Measurements from ENCODE around the gene TCEANC.

Gene TCEANC

DNA sequence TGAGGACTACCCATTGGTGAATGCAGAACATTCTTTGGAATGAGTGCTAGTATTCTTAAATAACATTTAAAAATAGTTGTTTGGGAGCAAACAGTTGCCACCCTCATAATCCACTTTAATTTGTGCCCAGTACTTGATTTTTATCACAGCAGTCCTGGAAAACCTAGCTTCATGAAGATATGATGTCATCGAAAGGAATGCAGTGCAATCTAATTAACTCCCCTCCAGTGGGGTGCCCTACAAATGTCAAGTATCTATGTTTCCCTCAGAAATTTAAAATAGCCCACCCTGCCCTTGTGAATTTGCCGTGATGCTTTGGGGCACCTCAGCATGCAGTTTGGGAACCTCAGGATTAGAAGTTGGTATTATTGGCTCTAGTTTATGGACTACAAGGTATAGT lies 41.4 kb downstream of the TCEANC start (continued):
- TF ChIP-seq CTCF (tag by site-specific recombination; IDR thresholded peaks at IDR 0.05) (no peak), ATF2 (tag by site-specific recombination; IDR thresholded peaks at IDR 0.05; ENCODE audit: low read depth) (peak; percentile 91), ZNF18 (tag by site-specific recombination; IDR thresholded peaks at IDR 0.05) (no peak), INSM2 (tag by site-specific recombination; IDR thresholded peaks at IDR 0.05) (peak; percentile 49; the same call in 1 of the 2 replicates), SP7 (tag by site-specific recombination; IDR thresholded peaks at IDR 0.05) (peak; percentile 52), ZSCAN5A (tag by site-specific recombination; IDR thresholded peaks at IDR 0.05) (no peak)
- TF ChIP-seq, protein P1, sequence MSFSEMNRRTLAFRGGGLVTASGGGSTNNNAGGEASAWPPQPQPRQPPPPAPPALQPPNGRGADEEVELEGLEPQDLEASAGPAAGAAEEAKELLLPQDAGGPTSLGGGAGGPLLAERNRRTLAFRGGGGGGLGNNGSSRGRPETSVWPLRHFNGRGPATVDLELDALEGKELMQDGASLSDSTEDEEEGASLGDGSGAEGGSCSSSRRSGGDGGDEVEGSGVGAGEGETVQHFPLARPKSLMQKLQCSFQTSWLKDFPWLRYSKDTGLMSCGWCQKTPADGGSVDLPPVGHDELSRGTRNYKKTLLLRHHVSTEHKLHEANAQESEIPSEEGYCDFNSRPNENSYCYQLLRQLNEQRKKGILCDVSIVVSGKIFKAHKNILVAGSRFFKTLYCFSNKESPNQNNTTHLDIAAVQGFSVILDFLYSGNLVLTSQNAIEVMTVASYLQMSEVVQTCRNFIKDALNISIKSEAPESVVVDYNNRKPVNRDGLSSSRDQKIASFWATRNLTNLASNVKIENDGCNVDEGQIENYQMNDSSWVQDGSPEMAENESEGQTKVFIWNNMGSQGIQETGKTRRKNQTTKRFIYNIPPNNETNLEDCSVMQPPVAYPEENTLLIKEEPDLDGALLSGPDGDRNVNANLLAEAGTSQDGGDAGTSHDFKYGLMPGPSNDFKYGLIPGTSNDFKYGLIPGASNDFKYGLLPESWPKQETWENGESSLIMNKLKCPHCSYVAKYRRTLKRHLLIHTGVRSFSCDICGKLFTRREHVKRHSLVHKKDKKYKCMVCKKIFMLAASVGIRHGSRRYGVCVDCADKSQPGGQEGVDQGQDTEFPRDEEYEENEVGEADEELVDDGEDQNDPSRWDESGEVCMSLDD (tag by site-specific recombination; IDR thresholded peaks at IDR 0.05) = 0 out of 2 replicates have a peak, but pooled peaks have one; percentile 25

DNA sequence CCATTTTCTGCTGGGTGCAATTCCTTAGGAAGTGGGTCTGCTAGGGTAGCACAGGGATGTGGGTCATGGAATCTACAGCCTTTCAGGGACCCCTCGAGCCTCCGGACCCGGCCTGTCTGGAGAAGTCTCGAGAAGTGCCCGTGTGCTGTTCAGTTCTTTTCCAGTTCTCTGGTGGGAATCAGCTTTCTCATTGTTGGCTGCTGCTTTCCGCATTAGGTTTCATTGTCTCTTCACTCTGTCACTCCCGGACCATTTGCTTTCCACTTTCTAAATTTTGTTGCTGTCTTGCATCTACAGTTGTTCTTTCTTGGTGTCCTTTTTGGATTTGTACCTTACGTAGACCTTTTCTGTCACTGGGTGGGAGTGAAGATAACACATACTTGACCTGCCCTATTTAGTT lies 42.0 kb downstream of the TCEANC start:
- TF ChIP-seq PRDM1 (tag by site-specific recombination; IDR thresholded peaks at IDR 0.05) (peak; percentile 80; the same call in 1 of the 2 replicates), ZNF596 (tag by site-specific recombination; IDR thresholded peaks at IDR 0.05) (no peak)
- Histone ChIP-seq H3K27ac (ENCODE audit: extremely low read depth, low read depth, low read length) (no peak overlapping the region), H3K9me3 (ENCODE audit: control insufficient read depth, insufficient read depth, low read depth, low read length) (no peaks in the 10 kb centered on the region), H3K4me3 (ENCODE audit: low read depth, low read length) (no peak overlapping the region), H3K4me1 (ENCODE audit: control insufficient read depth, insufficient read depth, low read length) (peaks cover 41% of the 10 kb centered on the region), H3K36me3 (ENCODE audit: control insufficient read depth in 2 of 2, insufficient read depth in 1 of 2, low read length in 2 of 2) (peaks cover 0 to 2% of the 10 kb centered on the region in 2 experiments; a peak in 1 of 3 replicates)
- POLR2A ChIA-PET = interaction anchor here (0.7 to 6.8 kb wide), 4 partner anchors 26 to 42 kb away, joined by 3 to 46 read pairs (median 16); partner anchors contain the start of genes OFD1, TCEANC and TRAPPC2
- CTCF ChIA-PET = interaction anchor here (1.4 to 1.6 kb wide), 2 partner anchors 39 to 188 kb away, joined by 3 to 4 read pairs; partner anchors contain the start of genes OFD1 and TRAPPC2

DNA sequence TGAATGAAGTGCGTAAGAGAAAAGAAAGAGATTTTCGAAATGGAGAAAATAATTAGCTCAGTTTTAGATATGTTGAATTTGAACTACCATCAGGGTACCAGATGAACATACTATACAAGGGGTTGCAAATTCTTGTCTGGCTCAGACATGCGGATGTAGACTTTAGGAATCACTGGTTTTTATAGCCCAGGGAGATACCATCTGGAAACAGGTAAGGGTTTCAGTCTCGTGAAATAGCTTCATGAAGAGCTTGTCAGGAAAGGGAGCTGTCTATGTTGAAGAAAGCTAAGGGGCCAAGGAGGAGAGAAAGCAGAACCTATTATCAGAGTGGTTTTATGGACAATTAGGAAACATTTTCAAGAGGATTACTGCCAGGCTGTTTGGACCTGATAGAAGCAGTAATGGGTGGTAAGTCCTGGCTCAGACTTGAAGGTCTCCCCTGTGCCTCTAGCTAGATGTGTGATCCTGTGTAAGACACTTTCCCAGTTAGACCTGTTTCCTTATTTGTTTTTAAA lies 42.7 kb downstream of the TCEANC start:
- no peaks in the 10 kb centered on the region for H3K9me3 ChIP-seq (ENCODE audit: control insufficient read depth, insufficient read depth, low read depth, low read length)
- no peak overlapping the region for H3K27ac ChIP-seq (ENCODE audit: extremely low read depth, low read depth, low read length)
- H3K36me3 ChIP-seq (ENCODE audit: control insufficient read depth in 2 of 2, insufficient read depth in 1 of 2, low read length in 2 of 2) = peaks cover 0 to 5% of the 10 kb centered on the region in 2 experiments; a peak in 1 of 3 replicates
- TF ChIP-seq, protein P2, sequence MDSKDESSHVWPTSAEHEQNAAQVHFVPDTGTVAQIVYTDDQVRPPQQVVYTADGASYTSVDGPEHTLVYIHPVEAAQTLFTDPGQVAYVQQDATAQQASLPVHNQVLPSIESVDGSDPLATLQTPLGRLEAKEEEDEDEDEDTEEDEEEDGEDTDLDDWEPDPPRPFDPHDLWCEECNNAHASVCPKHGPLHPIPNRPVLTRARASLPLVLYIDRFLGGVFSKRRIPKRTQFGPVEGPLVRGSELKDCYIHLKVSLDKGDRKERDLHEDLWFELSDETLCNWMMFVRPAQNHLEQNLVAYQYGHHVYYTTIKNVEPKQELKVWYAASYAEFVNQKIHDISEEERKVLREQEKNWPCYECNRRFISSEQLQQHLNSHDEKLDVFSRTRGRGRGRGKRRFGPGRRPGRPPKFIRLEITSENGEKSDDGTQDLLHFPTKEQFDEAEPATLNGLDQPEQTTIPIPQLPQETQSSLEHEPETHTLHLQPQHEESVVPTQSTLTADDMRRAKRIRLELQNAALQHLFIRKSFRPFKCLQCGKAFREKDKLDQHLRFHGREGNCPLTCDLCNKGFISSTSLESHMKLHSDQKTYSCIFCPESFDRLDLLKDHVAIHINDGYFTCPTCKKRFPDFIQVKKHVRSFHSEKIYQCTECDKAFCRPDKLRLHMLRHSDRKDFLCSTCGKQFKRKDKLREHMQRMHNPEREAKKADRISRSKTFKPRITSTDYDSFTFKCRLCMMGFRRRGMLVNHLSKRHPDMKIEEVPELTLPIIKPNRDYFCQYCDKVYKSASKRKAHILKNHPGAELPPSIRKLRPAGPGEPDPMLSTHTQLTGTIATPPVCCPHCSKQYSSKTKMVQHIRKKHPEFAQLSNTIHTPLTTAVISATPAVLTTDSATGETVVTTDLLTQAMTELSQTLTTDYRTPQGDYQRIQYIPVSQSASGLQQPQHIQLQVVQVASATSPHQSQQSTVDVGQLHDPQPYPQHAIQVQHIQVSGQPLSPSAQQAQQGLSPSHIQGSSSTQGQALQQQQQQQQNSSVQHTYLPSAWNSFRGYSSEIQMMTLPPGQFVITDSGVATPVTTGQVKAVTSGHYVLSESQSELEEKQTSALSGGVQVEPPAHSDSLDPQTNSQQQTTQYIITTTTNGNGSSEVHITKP (tag by site-specific recombination; IDR thresholded peaks at IDR 0.05) = peak; percentile 95
- TF ChIP-seq SETDB1 (IDR thresholded peaks at IDR 0.05; ENCODE audit: insufficient read length, low read length) = no peak
- TF ChIP-seq SP7 (tag by site-specific recombination; IDR thresholded peaks at IDR 0.05) = peak; percentile 40; the same call in 1 of the 2 replicates
- TF ChIP-seq ZNF148 (tag by site-specific recombination; IDR thresholded peaks at IDR 0.05; ENCODE audit: borderline replicate concordance) = no peak
- ChIA-PET CTCF (interaction anchor here (0.8 to 1.6 kb wide), 3 partner anchors 13 to 189 kb away, joined by 3 to 4 read pairs (median 3); partner anchors contain the start of genes OFD1 and TRAPPC2), POLR2A (interaction anchor here (6.8 kb wide), 1 partner anchor 38 kb away, joined by 46 read pairs; the partner anchor contains the start of genes OFD1 and TRAPPC2)
- H3K4me1 ChIP-seq (ENCODE audit: control insufficient read depth, insufficient read depth, low read length) = peaks cover 38% of the 10 kb centered on the region
- H3K4me3 ChIP-seq (ENCODE audit: low read depth, low read length) = no peak overlapping the region
